Right lung (tissue), 10 donors: ENCODE data around the gene SS18. TPM values are rescaled to one million over a fixed set of nuclear protein-coding genes. Genes with fewer than 3 reads are reported as not detected.
A peak's percentile ranks its signal among the peaks of the same experiment; 100 is the strongest.
"Not testable (repeated sequence)": the region's sequence is repeated elsewhere in the genome, so short reads cannot be mapped to it uniquely, and the experiment has no call there.

Experiments used
- DNase-seq, 2 donors: peaks; one replicate each; pipeline ENCODE4 v3.0.0-alpha.2; 2013
- long read RNA-seq, 8 donors: transcript quantifications; one replicate each; lab custom pipeline, GENCODE V29; 2026
- polyA plus RNA-seq, 5 donors: library from polyadenylated mRNA; unstranded; fragments of 120-200 nt; gene quantifications; one replicate each; pipeline versions ENCODE4 v1.2.1 to v1.2.3, GENCODE V29; 2013; ENCODE audit warnings: inconsistent platforms in 1 of 5, low replicate concordance in 1 of 5; ENCODE audit not compliant: insufficient read length in 5 of 5, insufficient read depth in 1 of 5

SS18 gene
- polyA plus RNA-seq, result 100 to 1,000 TPM in 2 of 5 donors, 10 to 100 TPM in 3; 72.5 to 117 (median 96.5) TPM
- long read RNA-seq, donor 1, transcript SS18-201 (10 exons, 1,836 nt), result major isoform, 6 of 68 reads
- long read RNA-seq, donor 1, partial matches to known transcripts, result 55 of 68 reads
- long read RNA-seq, donor 1, other reads (novel, unspliced or antisense), result 0 of 68 reads
- long read RNA-seq, donor 2, transcript SS18-201 (10 exons, 1,836 nt), result major isoform, 6 of 21 reads
- long read RNA-seq, donor 2, partial matches to known transcripts, result 13 of 21 reads
- long read RNA-seq, donor 2, other reads (novel, unspliced or antisense), result 0 of 21 reads
- long read RNA-seq, donor 3, partial matches to known transcripts, result 11 of 15 reads
- long read RNA-seq, donor 3, other reads (novel, unspliced or antisense), result 0 of 15 reads
- long read RNA-seq, donor 4, transcript SS18-201 (10 exons, 1,836 nt), result major isoform, 6 of 23 reads
- long read RNA-seq, donor 4, partial matches to known transcripts, result 14 of 23 reads
- long read RNA-seq, donor 4, other reads (novel, unspliced or antisense), result 0 of 23 reads
- long read RNA-seq, donor 5, partial matches to known transcripts, result 49 of 54 reads
- long read RNA-seq, donor 5, other reads (novel, unspliced or antisense), result 0 of 54 reads
- long read RNA-seq, donor 6, transcript SS18-217 (3 exons, 775 nt), result minor isoform, 6 of 53 reads
- long read RNA-seq, donor 6, transcript SS18-201 (10 exons, 1,836 nt), result major isoform, 8 of 53 reads
- long read RNA-seq, donor 6, partial matches to known transcripts, result 34 of 53 reads
- long read RNA-seq, donor 6, other reads (novel, unspliced or antisense), result 0 of 53 reads
- long read RNA-seq, donor 7, transcript SS18-201 (10 exons, 1,836 nt), result major isoform, 8 of 26 reads
- long read RNA-seq, donor 7, partial matches to known transcripts, result 13 of 26 reads
- long read RNA-seq, donor 7, other reads (novel, unspliced or antisense), result 0 of 26 reads
- long read RNA-seq, donor 8, partial matches to known transcripts, result 14 of 17 reads
- long read RNA-seq, donor 8, other reads (novel, unspliced or antisense), result 0 of 17 reads

- peak; percentile 95 to 96 for DNase-seq
Observed at GRCh38 chr18:26090130-26091046, at the start of gene SS18. TSS of gene SS18 (minus strand) at chr18:26090613. CDS start at chr18:26090569, 44 bp downstream.

- DNase-seq, result no peak
Observed at GRCh38 chr18:26135548-26135947, 45.1 kb upstream of the SS18 start.

- DNase-seq, result no peak
Observed at GRCh38 chr18:26134107-26134506, 43.7 kb upstream of the SS18 start.

GRCh38 chr18:26133652-26134051 is 43.2 kb upstream of the SS18 start, which contains the start of gene PSMA8:
TSS of gene PSMA8 (plus strand) at chr18:26133869. CDS start at chr18:26133966, 97 bp downstream.
- DNase-seq, result no peak

GRCh38 chr18:26128192-26128591 is 37.8 kb upstream of the SS18 start:
- not testable (repeated sequence) for DNase-seq

- no peak for DNase-seq
Observed at GRCh38 chr18:26127786-26128185, 37.4 kb upstream of the SS18 start.

GRCh38 chr18:26121994-26122393 is 31.6 kb upstream of the SS18 start:
- not testable (repeated sequence) for DNase-seq

- no peak for DNase-seq
Observed at GRCh38 chr18:26121476-26121875, 31.1 kb upstream of the SS18 start.

GRCh38 chr18:26119246-26119645 is 28.8 kb upstream of the SS18 start:
- DNase-seq, result no peak

- DNase-seq, result no peak
Observed at GRCh38 chr18:26104035-26104434, 13.6 kb upstream of the SS18 start.

- DNase-seq, result peak in 1 of 2 donors; percentile 5
Observed at GRCh38 chr18:26103579-26103978, 13.2 kb upstream of the SS18 start.

- DNase-seq, result no peak
Observed at GRCh38 chr18:26097563-26097962, 7.2 kb upstream of the SS18 start.

GRCh38 chr18:26096852-26097251 is 6.4 kb upstream of the SS18 start:
- DNase-seq, result no peak

- DNase-seq, result no peak
Observed at GRCh38 chr18:26091047-26091630, 726 bp upstream of the SS18 start.

- DNase-seq, result peak; percentile 14
Observed at GRCh38 chr18:26089293-26090129, 902 bp downstream of the SS18 start.

GRCh38 chr18:26088487-26088886 is 1.9 kb downstream of the SS18 start:
- DNase-seq, result no peak

GRCh38 chr18:26086959-26087358 is 3.5 kb downstream of the SS18 start:
- DNase-seq, result no peak

- DNase-seq, result no peak
Observed at GRCh38 chr18:26085056-26085455, 5.4 kb downstream of the SS18 start.

- DNase-seq, result no peak
Observed at GRCh38 chr18:26083099-26083498, 7.3 kb downstream of the SS18 start.

GRCh38 chr18:26082475-26082874 is 7.9 kb downstream of the SS18 start:
- DNase-seq, result no peak
